Esophagus squamous epithelium (tissue), 5 donors: ENCODE data around the gene YWHAH. TPM values are rescaled to one million over a fixed set of nuclear protein-coding genes. Genes with fewer than 3 reads are reported as not detected.

Experiments
- DNase-seq: peaks from one replicate; lab custom pipeline; 2025; lab: John Stamatoyannopoulos, UW
- H3K27ac ChIP-seq, 4 donors: fragments of 200-600 bp; sonication (generic); one replicate each; pipeline ENCODE4 v1.5.1; 2016 to 2019; ENCODE audit warnings: mild to moderate bottlenecking in 1 of 4
- H3K27me3 ChIP-seq, 4 donors: fragments of 200-600 bp; sonication (generic); 1 replicate in 3 of 4; 2 replicates in 1 of 4; pipeline versions ENCODE4 v1.5.1 to v1.6.0; 2017 to 2021; ENCODE audit warnings: antibody characterized with exemption in 1 of 4
- H3K36me3 ChIP-seq, 3 donors: fragments of 200-600 bp; sonication (generic); one replicate each; pipeline ENCODE4 v1.5.1; 2016 to 2019
- H3K4me1 ChIP-seq, 3 donors: fragments of 200-600 bp; sonication (generic); one replicate each; pipeline ENCODE4 v1.5.1; 2017 to 2019
- H3K4me3 ChIP-seq, 4 donors: fragments of 200-600 bp; sonication (generic); 1 replicate in 3 of 4; 2 replicates in 1 of 4; pipeline ENCODE4 v1.5.1; 2016 to 2019; ENCODE audit warnings: mild to moderate bottlenecking in 2 of 4, moderate library complexity in 1 of 4
- H3K9me3 ChIP-seq, 3 donors: fragments of 200-600 bp; sonication (generic); one replicate each; pipeline ENCODE4 v1.5.1; 2016 to 2019
- CTCF ChIP-seq, 6 experiments: fragments of 450-650 bp in 4 of 6; fragments of 200-600 bp in 2 of 6; sonication (generic) in 2 of 6; IDR thresholded peaks; one replicate each; pipeline ENCODE4 v1.5.1; 2016 to 2019; ENCODE audit warnings: antibody characterized with exemption in 6 of 6, mild to moderate bottlenecking in 4 of 6, moderate library complexity in 4 of 6
- POLR2A ChIP-seq, 4 donors: fragments of 450-650 bp; IDR thresholded peaks; one replicate each; pipeline ENCODE4 v1.6.1; 2017; ENCODE audit warnings: antibody characterized with exemption in 4 of 4, mild to moderate bottlenecking in 4 of 4, moderate library complexity in 3 of 4
- WGBS, 2 donors: methylation state at CpG; one replicate each; pipeline ENCODE4 v1.1.5; 2018; 5-methylcytosine and 5-hydroxymethylcytosine counted together
- intact Hi-C: fragments of 100-400 bp; cut with DNase I; formaldehyde crosslinking; loops from one replicate; pipeline ENCODE4 v1.15.0; 2022
- total RNA-seq, 4 donors: library from RNA; depleted of rRNA; stranded (reverse); fragments of >200 nt; gene quantifications; one replicate each; pipeline ENCODE4 v1.1.0, GENCODE V29; 2016
- donor health status: DM: yes; HTN: yes; CAD: no.

YWHAH gene
- total RNA-seq, 4 donors from 2014 or later: 42.4 to 63.2 (median 54.2) TPM

GRCh38 chr22:31915586-31915985 lies 28.7 kb upstream of the YWHAH start:
- intact Hi-C loops: no loop called here
- WGBS, 2 donors: 88 to 90% methylated on average over 7 of the region's 10 CpGs
- Histone ChIP-seq H3K27ac (no peak overlapping the region), H3K4me3 (no peak overlapping the region), H3K27me3 (no peaks in the 10 kb centered on the region), H3K9me3 (no peaks in the 10 kb centered on the region), H3K4me1 (no peaks in the 10 kb centered on the region), H3K36me3 (peaks cover 0 to 15% (median 0%) of the 10 kb centered on the region in 3 donors)
- TF ChIP-seq CTCF (IDR thresholded peaks at IDR 0.05): no peak
- no peak for TF ChIP-seq POLR2A (IDR thresholded peaks at IDR 0.05)
- DNase-seq: no peak

- Histone ChIP-seq H3K4me3 (peak overlapping the region in 1 of 4 donors; percentile 15), H3K27me3 (no peaks in the 10 kb centered on the region), H3K27ac (no peak overlapping the region), H3K9me3 (no peaks in the 10 kb centered on the region), H3K4me1 (no peaks in the 10 kb centered on the region), H3K36me3 (no peaks in the 10 kb centered on the region)
- 66 to 72% methylated on average over 7 to 11 of the region's 17 CpGs for WGBS, 2 donors
- DNase-seq: no peak
- intact Hi-C loops: no loop called here
- no peak for TF ChIP-seq CTCF (IDR thresholded peaks at IDR 0.05)
- no peak for TF ChIP-seq POLR2A (IDR thresholded peaks at IDR 0.05)
Observed at GRCh38 chr22:31917227-31917921, 27.0 kb upstream of the YWHAH start.

GRCh38 chr22:31919730-31920129 lies 24.6 kb upstream of the YWHAH start:
- Histone ChIP-seq H3K27ac (no peak overlapping the region), H3K4me1 (no peaks in the 10 kb centered on the region), H3K36me3 (no peaks in the 10 kb centered on the region), H3K4me3 (no peak overlapping the region), H3K27me3 (peaks cover 0 to 4% (median 0%) of the 10 kb centered on the region in 4 donors), H3K9me3 (no peaks in the 10 kb centered on the region)
- DNase-seq: no peak
- TF ChIP-seq POLR2A (IDR thresholded peaks at IDR 0.05) (no peak), CTCF (IDR thresholded peaks at IDR 0.05) (no peak)
- 59 to 86% methylated on average over 3 of the region's 3 CpGs for WGBS, 2 donors
- intact Hi-C loops: no loop called here

GRCh38 chr22:31920306-31920705 lies 24.0 kb upstream of the YWHAH start:
- no peaks in the 10 kb centered on the region for H3K36me3 ChIP-seq
- no peaks in the 10 kb centered on the region for H3K4me1 ChIP-seq
- H3K27ac ChIP-seq: no peak overlapping the region
- DNase-seq: no peak
- H3K4me3 ChIP-seq: no peak overlapping the region
- intact Hi-C loops: no loop called here
- H3K27me3 ChIP-seq: peaks cover 0 to 7% (median 0%) of the 10 kb centered on the region in 4 donors
- TF ChIP-seq CTCF (IDR thresholded peaks at IDR 0.05) (no peak), POLR2A (IDR thresholded peaks at IDR 0.05) (no peak)
- 93 to 96% methylated on average over 3 of the region's 3 CpGs for WGBS, 2 donors
- no peaks in the 10 kb centered on the region for H3K9me3 ChIP-seq

GRCh38 chr22:31921106-31921505 lies 23.2 kb upstream of the YWHAH start:
- no peak overlapping the region for H3K4me3 ChIP-seq
- no peaks in the 10 kb centered on the region for H3K9me3 ChIP-seq
- 66 to 71% methylated on average over 3 of the region's 3 CpGs for WGBS, 2 donors
- no peak for DNase-seq
- TF ChIP-seq CTCF (IDR thresholded peaks at IDR 0.05) (no peak), POLR2A (IDR thresholded peaks at IDR 0.05) (no peak)
- H3K27ac ChIP-seq: no peak overlapping the region
- no peaks in the 10 kb centered on the region for H3K36me3 ChIP-seq
- intact Hi-C loops: no loop called here
- no peaks in the 10 kb centered on the region for H3K4me1 ChIP-seq
- peaks cover 0 to 10% (median 0%) of the 10 kb centered on the region in 4 donors for H3K27me3 ChIP-seq
